GM23248 (cell line): Measurements from ENCODE around the gene MOK.
"Not testable (repeated sequence)": the region's sequence is repeated elsewhere in the genome, so short reads cannot be mapped to it uniquely, and the experiment has no call there.

Source experiments
- EZH2 ChIP-seq: fragments of 200-600 bp; sonication (generic); IDR thresholded peaks from 2 replicates; pipeline ENCODE4 v1.6.1; 2018; ENCODE audit warnings: antibody characterized with exemption, mild to moderate bottlenecking; ENCODE audit not compliant: insufficient read depth, poor library complexity, severe bottlenecking
- EZH2phosphoT487 ChIP-seq: fragments of 200-600 bp; sonication (generic); IDR thresholded peaks from 2 replicates; pipeline ENCODE4 v1.6.1; 2018; ENCODE audit warnings: antibody characterized with exemption, moderate library complexity, mild to moderate bottlenecking, low read depth; ENCODE audit not compliant: insufficient read depth

GRCh38 chr14:102243795-102244194 is 61.2 kb downstream of the MOK start:
- TF ChIP-seq EZH2phosphoT487, EZH2: not testable (repeated sequence)
